H9 (cell line): ENCODE results near the gene MST1. TPM values are rescaled to one million over a fixed set of nuclear protein-coding genes. Genes with fewer than 3 reads are reported as not detected.

Source experiments
- DNase-seq: peaks from one replicate; pipeline ENCODE4 v3.0.0-alpha.2; 2017
- H2AFZ ChIP-seq: one replicate; pipeline ENCODE4 v1.6.1; 2013; ENCODE audit warnings: mild to moderate bottlenecking, low read length, control low read depth, moderate library complexity
- H2AK5ac ChIP-seq: 2 replicates; pipeline ENCODE4 v1.6.1; 2013; ENCODE audit warnings: low read length, control low read depth, mixed read lengths; ENCODE audit not compliant: insufficient read length
- H2BK120ac ChIP-seq: one replicate; pipeline ENCODE4 v1.6.1; 2013; ENCODE audit warnings: low read depth, mild to moderate bottlenecking, low read length, control low read depth, inconsistent platforms; ENCODE audit not compliant: poor library complexity, severe bottlenecking
- H2BK12ac ChIP-seq: 2 replicates; pipeline ENCODE4 v1.6.1; 2013; ENCODE audit warnings: low read length, control low read depth, mixed read lengths, low read depth; ENCODE audit not compliant: insufficient read length
- H2BK15ac ChIP-seq: 2 replicates; pipeline ENCODE4 v1.6.1; 2013; ENCODE audit warnings: low read depth, low read length, control low read depth
- H2BK20ac ChIP-seq: one replicate; pipeline ENCODE4 v1.6.1; 2013; ENCODE audit warnings: low read depth, mild to moderate bottlenecking, low read length, control low read depth, inconsistent platforms; ENCODE audit not compliant: poor library complexity, severe bottlenecking
- H2BK5ac ChIP-seq: 2 replicates; pipeline ENCODE4 v1.6.1; 2013; ENCODE audit warnings: low read length, control low read depth, mixed read lengths; ENCODE audit not compliant: insufficient read length
- H3K14ac ChIP-seq: 2 replicates; pipeline ENCODE4 v1.6.1; 2013; ENCODE audit warnings: low read length, control low read depth; ENCODE audit not compliant: insufficient read depth
- H3K18ac ChIP-seq: 2 replicates; pipeline ENCODE4 v1.6.1; 2013; ENCODE audit warnings: low read depth, mild to moderate bottlenecking, mixed read lengths, low read length, control low read depth; ENCODE audit not compliant: insufficient read length
- H3K23ac ChIP-seq: 2 replicates; pipeline ENCODE4 v1.6.1; 2013; ENCODE audit warnings: low read length, control low read depth, mixed read lengths, low read depth; ENCODE audit not compliant: insufficient read length
- H3K23me2 ChIP-seq: 2 replicates; pipeline ENCODE4 v1.6.1; 2013; ENCODE audit warnings: low read depth, mild to moderate bottlenecking, mixed read lengths, low read length, control low read depth; ENCODE audit not compliant: insufficient read length, poor library complexity, severe bottlenecking
- H3K27ac ChIP-seq: 2 replicates; pipeline ENCODE4 v1.5.1; 2013; ENCODE audit warnings: low read length, control low read depth, mixed read lengths, low read depth; ENCODE audit not compliant: insufficient read length
- H3K27me3 ChIP-seq: 2 replicates; pipeline ENCODE4 v1.6.1; 2013; ENCODE audit warnings: low read length, control low read depth, inconsistent platforms; ENCODE audit not compliant: insufficient read depth
- H3K4ac ChIP-seq: 2 replicates; pipeline ENCODE4 v1.6.1; 2013; ENCODE audit warnings: low read depth, mild to moderate bottlenecking, control low read depth, inconsistent platforms, low read length, moderate library complexity
- H3K4me1 ChIP-seq: 2 replicates; pipeline ENCODE4 v1.6.1; 2013; ENCODE audit warnings: low read length, control low read depth, inconsistent platforms; ENCODE audit not compliant: insufficient read depth
- H3K4me2 ChIP-seq: 2 replicates; pipeline ENCODE4 v1.6.1; 2013; ENCODE audit warnings: low read length, control low read depth, mixed read lengths; ENCODE audit not compliant: insufficient read length, insufficient read depth
- H3K56ac ChIP-seq: 2 replicates; pipeline ENCODE4 v1.6.1; 2013; ENCODE audit warnings: low read depth, mild to moderate bottlenecking, mixed read lengths, low read length, control low read depth; ENCODE audit not compliant: insufficient read length
- H3K79me1 ChIP-seq: 2 replicates; pipeline ENCODE4 v1.6.1; 2013; ENCODE audit warnings: low read depth, mild to moderate bottlenecking, moderate library complexity, low read length, control low read depth, inconsistent platforms; ENCODE audit not compliant: insufficient read depth, poor library complexity, severe bottlenecking
- H3K79me2 ChIP-seq: 2 replicates; pipeline ENCODE4 v1.6.1; 2013; ENCODE audit warnings: low read length, control low read depth, inconsistent platforms; ENCODE audit not compliant: insufficient read depth
- H3K9ac ChIP-seq: 2 replicates; pipeline ENCODE4 v1.6.1; 2013; ENCODE audit warnings: low read length, control low read depth, mixed read lengths; ENCODE audit not compliant: insufficient read length; ENCODE audit errors: extremely low read depth
- H3K9me3 ChIP-seq: one replicate; pipeline ENCODE4 v1.6.1; 2013; ENCODE audit warnings: low read depth, low read length, inconsistent platforms; ENCODE audit not compliant: control insufficient read depth
- H3T11ph ChIP-seq: one replicate; pipeline ENCODE4 v1.6.1; 2013; ENCODE audit warnings: mild to moderate bottlenecking, low read length, control low read depth, inconsistent platforms
- H4K20me1 ChIP-seq: one replicate; pipeline ENCODE4 v1.6.1; 2013; ENCODE audit not compliant: control insufficient read depth, insufficient read length, insufficient read depth
- H4K5ac ChIP-seq: 2 replicates; pipeline ENCODE4 v1.6.1; 2013; ENCODE audit warnings: low read depth, mild to moderate bottlenecking, mixed read lengths, low read length, control low read depth; ENCODE audit not compliant: insufficient read length
- H4K8ac ChIP-seq: replicated peaks from 2 replicates; pipeline ENCODE4 v1.6.1; 2013; ENCODE audit warnings: low read length, control low read depth, mixed read lengths, low read depth; ENCODE audit not compliant: insufficient read length
- H4K91ac ChIP-seq: 2 replicates; pipeline ENCODE4 v1.6.1; 2013; ENCODE audit warnings: low read depth, mild to moderate bottlenecking, moderate library complexity, mixed read lengths, low read length, control low read depth; ENCODE audit not compliant: insufficient read length
- H3K27ac Mint-ChIP-seq, 3 experiments: 2 replicates in 2 of 3; 3 replicates in 1 of 3; pipeline ENCODE4 v1.8.0; 2020 to 2021; ENCODE audit warnings: mixed read lengths in 3 of 3, mild to moderate bottlenecking in 1 of 3, moderate library complexity in 1 of 3
- H3K27me3 Mint-ChIP-seq: 2 replicates; pipeline ENCODE4 v1.8.0; 2021; ENCODE audit warnings: low read depth, mild to moderate bottlenecking, moderate library complexity, mixed read lengths
- H3K36me3 Mint-ChIP-seq, 3 experiments: 2 replicates in 2 of 3; 3 replicates in 1 of 3; pipeline ENCODE4 v1.8.0; 2020 to 2021; ENCODE audit warnings: low read depth in 3 of 3, mixed read lengths in 3 of 3; ENCODE audit not compliant: insufficient read depth in 1 of 3
- H3K4me1 Mint-ChIP-seq, 2 experiments: 2 replicates each; pipeline ENCODE4 v1.8.0; 2020; ENCODE audit warnings: mixed read lengths in 2 of 2
- H3K4me3 Mint-ChIP-seq, 2 experiments: 2 replicates in 1 of 2; 3 replicates in 1 of 2; pipeline ENCODE4 v1.8.0; 2020 to 2021; ENCODE audit warnings: mild to moderate bottlenecking in 2 of 2, mixed read lengths in 2 of 2, moderate library complexity in 1 of 2
- H3K9me3 Mint-ChIP-seq, 2 experiments: 2 replicates in 1 of 2; 3 replicates in 1 of 2; pipeline ENCODE4 v1.8.0; 2020; ENCODE audit warnings: mild to moderate bottlenecking in 2 of 2, mixed read lengths in 2 of 2, moderate library complexity in 1 of 2
- CTCF ChIP-seq: fragments of 200-600 bp; sonication (generic); conservative IDR thresholded peaks from 3 replicates; pipeline ENCODE4 v1.8.0; 2021; ENCODE audit warnings: antibody characterized with exemption, mild to moderate bottlenecking
- WGBS: extraction: QIAGEN DNeasy Blood & Tissue Kit; methylation state at CpG from one replicate; pipeline ENCODE4 v1.1.7; 2013; ENCODE audit warnings: missing lambda C conversion rate, low lambda C conversion rate, mixed read lengths; ENCODE audit not compliant: insufficient read length; ENCODE audit errors: extremely low coverage; 5-methylcytosine and 5-hydroxymethylcytosine counted together
- total RNA-seq: library from RNA; stranded (reverse); gene quantifications from 2 replicates; pipeline ENCODE4 v1.2.1, GENCODE V29; 2021

The MST1 gene
- total RNA-seq, 1 experiment from 2014 or later = 8.9 TPM

- Histone ChIP-seq H3K14ac (no peak overlapping the region; the same call in 1 of the 2 replicates), H4K5ac (no peak overlapping the region), H3K23ac (no peak overlapping the region), H3K9me3 (no peaks in the 10 kb centered on the region), H2BK20ac (no peak overlapping the region), H3K56ac (no peak overlapping the region), H3K4me2 (no peak overlapping the region), H2BK5ac (no peak overlapping the region), H2BK12ac (no peak overlapping the region), H3K18ac (no peak overlapping the region), H2AK5ac (no peak overlapping the region), H2BK120ac (no peak overlapping the region), H3K27ac (no peak overlapping the region), H3K4me1 (no peaks in the 10 kb centered on the region; the same call in 1 of the 2 replicates), H2AFZ (no peak overlapping the region), H3K9ac (no peak overlapping the region), H4K20me1 (no peaks in the 10 kb centered on the region), H4K91ac (no peak overlapping the region), H3K79me2 (no peaks in the 10 kb centered on the region), H2BK15ac (no peak overlapping the region), H4K8ac (no peak overlapping the region), H3K23me2 (no peaks in the 10 kb centered on the region), H3T11ph (no peak overlapping the region), H3K4ac (no peak overlapping the region), H3K27me3 (no peaks in the 10 kb centered on the region), H3K79me1 (no peaks in the 10 kb centered on the region)
- H3K36me3 Mint-ChIP-seq = no peaks in the 10 kb centered on the region; a peak in 1 of 7 replicates
- no peak for TF ChIP-seq CTCF
- no CpG with 5 or more reads among the region's 8 CpGs for WGBS
- H3K9me3 Mint-ChIP-seq = no peaks in the 10 kb centered on the region
- 0 out of 5 replicates have a peak overlapping the region, but pooled peaks of 1 of the 2 experiments have one; percentile 28 for H3K4me3 Mint-ChIP-seq
- peaks cover 19 to 26% of the 10 kb centered on the region in 2 experiments for H3K4me1 Mint-ChIP-seq
- peak; percentile 42 for DNase-seq
- no peaks in the 10 kb centered on the region; the same call in 1 of the 2 replicates for H3K27me3 Mint-ChIP-seq
- no peak overlapping the region for H3K27ac Mint-ChIP-seq
Measured at GRCh38 chr3:49666592-49666991, 22.7 kb downstream of the MST1 start.
